ENCODE measurements around the gene F13B. TPM values are rescaled to one million over a fixed set of nuclear protein-coding genes. Genes with fewer than 3 reads are reported as not detected.

F13B gene
- total RNA-seq, 1 donor from 2014 or later = not detected

- Mint-ChIP-seq H3K36me3 (ENCODE audit: unreplicated experiment) (no peaks in the 10 kb centered on the region), H3K9me3 (ENCODE audit: unreplicated experiment) (peaks cover 2% of the 10 kb centered on the region), H3K4me3 (ENCODE audit: unreplicated experiment) (no peak overlapping the region), H3K27me3 (ENCODE audit: unreplicated experiment) (no peaks in the 10 kb centered on the region), H3K4me1 (ENCODE audit: low read depth, unreplicated experiment) (no peaks in the 10 kb centered on the region), H3K27ac (ENCODE audit: unreplicated experiment) (no peak overlapping the region)
- DNase-seq = no peak
- TF ChIP-seq CTCF (IDR thresholded peaks at IDR 0.05; ENCODE audit: partially characterized antibody, unreplicated experiment) = no peak
Observed at GRCh38 chr1:197093226-197093885, 26.3 kb upstream of the F13B start.

GRCh38 chr1:197092491-197093023 is 25.5 kb upstream of the F13B start:
- Mint-ChIP-seq H3K36me3 (ENCODE audit: unreplicated experiment) (no peaks in the 10 kb centered on the region), H3K27ac (ENCODE audit: unreplicated experiment) (no peak overlapping the region), H3K27me3 (ENCODE audit: unreplicated experiment) (no peaks in the 10 kb centered on the region), H3K4me3 (ENCODE audit: unreplicated experiment) (no peak overlapping the region), H3K4me1 (ENCODE audit: low read depth, unreplicated experiment) (no peaks in the 10 kb centered on the region), H3K9me3 (ENCODE audit: unreplicated experiment) (peaks cover 2% of the 10 kb centered on the region)
- DNase-seq = no peak
- no peak for TF ChIP-seq CTCF (IDR thresholded peaks at IDR 0.05; ENCODE audit: partially characterized antibody, unreplicated experiment)

- peaks cover 5% of the 10 kb centered on the region for H3K9me3 Mint-ChIP-seq (ENCODE audit: unreplicated experiment)
- H3K36me3 Mint-ChIP-seq (ENCODE audit: unreplicated experiment) = peaks cover 31% of the 10 kb centered on the region
- TF ChIP-seq CTCF (IDR thresholded peaks at IDR 0.05; ENCODE audit: partially characterized antibody, unreplicated experiment) = no peak
Observed at GRCh38 chr1:197083474-197083873, 16.4 kb upstream of the F13B start.

GRCh38 chr1:197081117-197081753 is 14.2 kb upstream of the F13B start:
- Mint-ChIP-seq H3K27ac (ENCODE audit: unreplicated experiment) (no peak overlapping the region), H3K27me3 (ENCODE audit: unreplicated experiment) (no peaks in the 10 kb centered on the region), H3K9me3 (ENCODE audit: unreplicated experiment) (peaks cover 5% of the 10 kb centered on the region), H3K36me3 (ENCODE audit: unreplicated experiment) (peaks cover 31% of the 10 kb centered on the region), H3K4me3 (ENCODE audit: unreplicated experiment) (no peak overlapping the region), H3K4me1 (ENCODE audit: low read depth, unreplicated experiment) (no peaks in the 10 kb centered on the region)
- no peak for DNase-seq
- no peak for TF ChIP-seq CTCF (IDR thresholded peaks at IDR 0.05; ENCODE audit: partially characterized antibody, unreplicated experiment)

More at GRCh38 chr1:197083474-197083873, 16.4 kb upstream of the F13B start:
- DNase-seq = no peak
- Mint-ChIP-seq H3K4me1 (ENCODE audit: low read depth, unreplicated experiment) (no peaks in the 10 kb centered on the region), H3K4me3 (ENCODE audit: unreplicated experiment) (no peak overlapping the region), H3K27me3 (ENCODE audit: unreplicated experiment) (no peaks in the 10 kb centered on the region), H3K27ac (ENCODE audit: unreplicated experiment) (no peak overlapping the region)

- Mint-ChIP-seq H3K9me3 (ENCODE audit: unreplicated experiment) (peaks cover 5% of the 10 kb centered on the region), H3K27me3 (ENCODE audit: unreplicated experiment) (no peaks in the 10 kb centered on the region), H3K27ac (ENCODE audit: unreplicated experiment) (no peak overlapping the region), H3K36me3 (ENCODE audit: unreplicated experiment) (peaks cover 30% of the 10 kb centered on the region), H3K4me3 (ENCODE audit: unreplicated experiment) (no peak overlapping the region), H3K4me1 (ENCODE audit: low read depth, unreplicated experiment) (no peaks in the 10 kb centered on the region)
- no peak for DNase-seq
- no peak for TF ChIP-seq CTCF (IDR thresholded peaks at IDR 0.05; ENCODE audit: partially characterized antibody, unreplicated experiment)
Observed at GRCh38 chr1:197080323-197080722, 13.3 kb upstream of the F13B start.
